A549 (cell line): ENCODE measurements around the gene TJP1. TPM values are rescaled to one million over a fixed set of nuclear protein-coding genes. Genes with fewer than 3 reads are reported as not detected.

ENCODE experiments used
- ATAC-seq, 2 experiments: fragments of 200-7000 bp in 1 of 2; fragments of >200 bp in 1 of 2; cut with Nextera tagmentation in 1 of 2; cut with Tn5 transposase in 1 of 2; 3 replicates each; pipeline versions ENCODE4 v1.8.0 to v1.9.1; 2018 to 2020; ENCODE audit warnings: mild to moderate bottlenecking in 1 of 2, moderate library complexity in 1 of 2
- CTCF ChIA-PET: fragments of 300-600 bp; sonication (Branson Sonifier 250); formaldehyde crosslinking; extraction: SDS; loops from one replicate; lab custom pipeline; 2021; ENCODE audit warnings: antibody characterized with exemption, inconsistent platforms; lab: Yijun Ruan, JAX
- POLR2A ChIA-PET: fragments of 350-600 bp; formaldehyde crosslinking; extraction: SDS; loops from one replicate; lab custom pipeline; 2021; ENCODE audit warnings: antibody characterized with exemption, inconsistent platforms; lab: Yijun Ruan, JAX
- DNase-seq, 2 experiments: peaks; one replicate each; pipeline versions ENCODE4 v3.0.0 to v3.0.0-alpha.2; 2011 to 2016; ENCODE audit warnings: low read depth in 1 of 2, low spot score in 1 of 2
- FAIRE-seq: peaks from 2 replicates; lab custom pipeline; 2011; peaks lifted over from hg19 to GRCh38; lab: Jason Lieb, UNC
- H3K27ac ChIP-seq, 2 experiments: fragments of >200 bp; sonication (Bioruptor Twin); formaldehyde crosslinking; 3 replicates each; pipeline ENCODE4 v1.5.1; 2016 to 2017
- H3K4me1 ChIP-seq: fragments of >200 bp; sonication (Bioruptor Twin); formaldehyde crosslinking; 3 replicates; pipeline ENCODE4 v1.6.1; 2016
- H3K4me2 ChIP-seq: fragments of >200 bp; sonication (Bioruptor Twin); formaldehyde crosslinking; 3 replicates; pipeline ENCODE4 v1.6.1; 2016
- H3K4me3 ChIP-seq: fragments of >200 bp; sonication (Bioruptor Twin); formaldehyde crosslinking; 3 replicates; pipeline ENCODE4 v1.5.1; 2016
- H3K9me3 ChIP-seq: fragments of >200 bp; sonication (Bioruptor Twin); formaldehyde crosslinking; 3 replicates; pipeline ENCODE4 v1.6.1; 2016
- CHD2 ChIP-seq: fragments of 150-350 bp; IDR thresholded peaks from 2 replicates; pipeline ENCODE4 v1.6.1; 2014; ENCODE audit warnings: low read length; ENCODE audit not compliant: partially characterized antibody
- CHD4 ChIP-seq: fragments of 200-600 bp; sonication (generic); IDR thresholded peaks from 2 replicates; pipeline ENCODE4 v1.6.1; 2016; ENCODE audit warnings: antibody characterized with exemption, mild to moderate bottlenecking, borderline replicate concordance
- ESRRA ChIP-seq: fragments of 150-350 bp; IDR thresholded peaks from 2 replicates; pipeline ENCODE4 v1.6.1; 2014; ENCODE audit warnings: mild to moderate bottlenecking, low read length, borderline replicate concordance
- FOSL2 ChIP-seq, 2 experiments: fragments of 450-650 bp in 1 of 2; fragments of >200 bp in 1 of 2; sonication (Bioruptor Twin) in 1 of 2; formaldehyde crosslinking; IDR thresholded peaks; 2 replicates each; pipeline versions ENCODE4 v1.5.0 to v1.6.1; 2016 to 2020; ENCODE audit warnings: mild to moderate bottlenecking in 1 of 2, moderate library complexity in 1 of 2
- HOXB13 ChIP-seq: fragments of 250-450 bp; sonication (Bioruptor Pico); IDR thresholded peaks from 2 replicates; pipeline ENCODE4 v1.5.0; 2020; ENCODE audit warnings: low read depth, mild to moderate bottlenecking, moderate library complexity
- HOXB5 ChIP-seq: fragments of 250-450 bp; sonication (Bioruptor Pico); IDR thresholded peaks from 2 replicates; pipeline ENCODE4 v1.5.0; 2020; ENCODE audit warnings: mild to moderate bottlenecking, moderate library complexity
- JUNB ChIP-seq: fragments of >200 bp; sonication (Bioruptor Twin); formaldehyde crosslinking; IDR thresholded peaks from 2 replicates; pipeline ENCODE4 v1.6.1; 2016
- KDM1A ChIP-seq: fragments of 200-600 bp; sonication (generic); IDR thresholded peaks from 2 replicates; pipeline ENCODE4 v1.6.1; 2016; ENCODE audit warnings: low read depth, mild to moderate bottlenecking
- KDM5A ChIP-seq: fragments of 200-600 bp; sonication (generic); IDR thresholded peaks from 2 replicates; pipeline ENCODE4 v1.6.1; 2016; ENCODE audit warnings: antibody characterized with exemption, mild to moderate bottlenecking
- NPAS2 ChIP-seq: fragments of 250-450 bp; sonication (Bioruptor Pico); IDR thresholded peaks from 2 replicates; pipeline ENCODE4 v1.8.0; 2022; ENCODE audit warnings: mild to moderate bottlenecking, moderate library complexity, borderline replicate concordance
- RNF2 ChIP-seq: fragments of 200-600 bp; sonication (generic); IDR thresholded peaks from 2 replicates; pipeline ENCODE4 v1.6.1; 2016; ENCODE audit warnings: low read depth, mild to moderate bottlenecking, antibody characterized with exemption, moderate library complexity, borderline replicate concordance
- TP53 ChIP-seq: fragments of 250-450 bp; sonication (Bioruptor Pico); IDR thresholded peaks from 2 replicates; pipeline ENCODE4 v1.5.0; 2021; ENCODE audit warnings: mild to moderate bottlenecking, moderate library complexity
- ZC3H11A ChIP-seq: fragments of 450-650 bp; IDR thresholded peaks from 2 replicates; pipeline ENCODE4 v1.6.1; 2014; ENCODE audit warnings: antibody characterized with exemption, mild to moderate bottlenecking
- ZFP36 ChIP-seq: fragments of 450-650 bp; IDR thresholded peaks from 2 replicates; pipeline ENCODE4 v1.6.1; 2014; ENCODE audit warnings: borderline replicate concordance; ENCODE audit not compliant: partially characterized antibody
- ZSCAN20 ChIP-seq: fragments of 250-450 bp; sonication (Bioruptor Pico); IDR thresholded peaks from 2 replicates; pipeline ENCODE4 v1.8.0; 2022; ENCODE audit warnings: mild to moderate bottlenecking, moderate library complexity
- WGBS: methylation state at CpG from one replicate; pipeline ENCODE4 v1.1.6; 2017; ENCODE audit errors: missing lambda C conversion rate; 5-methylcytosine and 5-hydroxymethylcytosine counted together
- polyA plus RNA-seq, 4 experiments: library from polyadenylated mRNA; depleted of rRNA in 3 of 4; stranded (reverse); fragments of >200 nt; fragmentation: RNase III in 1 of 4; extraction: RNeasy Plus Mini Kit Qiagen cat#74134 plus additional on column Dnase treatment in 1 of 4; gene quantifications; 2 replicates in 3 of 4; 3 replicates in 1 of 4; pipeline ENCODE4 v1.2.3, GENCODE V29; 2011 to 2017
- TF ChIP-seq, protein P1 (sequence below): fragments of >200 bp; sonication (Bioruptor Twin); formaldehyde crosslinking; IDR thresholded peaks from 2 replicates; pipeline ENCODE4 v1.6.1; 2016
- TF ChIP-seq, protein P2 (sequence below): fragments of 250-450 bp; sonication (Bioruptor Pico); IDR thresholded peaks from 2 replicates; pipeline ENCODE4 v1.5.0; 2020; ENCODE audit warnings: low read depth, mild to moderate bottlenecking, moderate library complexity
- TF ChIP-seq, protein P3 (sequence below): fragments of 450-650 bp; IDR thresholded peaks from 2 replicates; pipeline ENCODE4 v1.6.1; 2014; ENCODE audit warnings: antibody characterized with exemption
- TF ChIP-seq, protein P4 (sequence below): fragments of 250-450 bp; sonication (Bioruptor Pico); IDR thresholded peaks from 2 replicates; pipeline ENCODE4 v1.5.0; 2021; ENCODE audit warnings: mild to moderate bottlenecking, moderate library complexity, borderline replicate concordance
- TF ChIP-seq, protein P5 (sequence below): fragments of 200-600 bp; sonication (generic); IDR thresholded peaks from 2 replicates; pipeline ENCODE4 v1.6.1; 2016; ENCODE audit warnings: antibody characterized with exemption, mild to moderate bottlenecking, moderate library complexity

Gene TJP1
- polyA plus RNA-seq, 2 of the 4 experiments (the other 2 are of a cell fraction): 55.0 to 179 TPM

DNA sequence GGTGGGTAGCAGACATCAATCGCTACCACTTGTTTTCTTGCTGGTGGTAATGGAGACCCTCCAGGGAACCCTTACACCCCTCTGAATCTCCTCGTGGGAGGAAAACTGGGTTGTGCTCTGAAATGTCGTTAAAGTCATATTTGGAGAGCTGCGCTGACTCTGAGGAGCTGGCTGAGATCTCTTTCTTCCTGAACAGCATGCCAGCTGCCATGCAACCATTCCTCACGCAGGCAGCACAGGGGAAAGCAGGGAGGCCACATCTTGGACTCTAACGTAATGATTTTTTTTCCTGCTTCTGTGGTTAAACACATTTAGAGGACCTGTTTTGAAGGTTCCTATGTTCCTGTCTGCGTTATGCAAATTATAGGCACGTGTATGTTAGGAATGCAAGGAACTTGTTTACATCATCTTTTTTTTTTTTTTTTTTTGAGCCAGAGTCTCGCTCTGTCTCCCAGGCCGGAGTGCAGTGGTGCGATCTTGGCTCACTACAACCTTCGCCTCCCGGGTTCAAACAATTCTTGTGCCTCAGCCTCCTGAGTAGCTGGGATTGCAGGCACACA lies 156.7 kb downstream of the TJP1 start (continued):
- TF ChIP-seq, protein P1, sequence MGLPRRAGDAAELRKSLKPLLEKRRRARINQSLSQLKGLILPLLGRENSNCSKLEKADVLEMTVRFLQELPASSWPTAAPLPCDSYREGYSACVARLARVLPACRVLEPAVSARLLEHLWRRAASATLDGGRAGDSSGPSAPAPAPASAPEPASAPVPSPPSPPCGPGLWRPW: no peak
- TF ChIP-seq, protein P2, sequence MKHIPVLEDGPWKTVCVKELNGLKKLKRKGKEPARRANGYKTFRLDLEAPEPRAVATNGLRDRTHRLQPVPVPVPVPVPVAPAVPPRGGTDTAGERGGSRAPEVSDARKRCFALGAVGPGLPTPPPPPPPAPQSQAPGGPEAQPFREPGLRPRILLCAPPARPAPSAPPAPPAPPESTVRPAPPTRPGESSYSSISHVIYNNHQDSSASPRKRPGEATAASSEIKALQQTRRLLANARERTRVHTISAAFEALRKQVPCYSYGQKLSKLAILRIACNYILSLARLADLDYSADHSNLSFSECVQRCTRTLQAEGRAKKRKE: no peak
- TF ChIP-seq, protein P3, sequence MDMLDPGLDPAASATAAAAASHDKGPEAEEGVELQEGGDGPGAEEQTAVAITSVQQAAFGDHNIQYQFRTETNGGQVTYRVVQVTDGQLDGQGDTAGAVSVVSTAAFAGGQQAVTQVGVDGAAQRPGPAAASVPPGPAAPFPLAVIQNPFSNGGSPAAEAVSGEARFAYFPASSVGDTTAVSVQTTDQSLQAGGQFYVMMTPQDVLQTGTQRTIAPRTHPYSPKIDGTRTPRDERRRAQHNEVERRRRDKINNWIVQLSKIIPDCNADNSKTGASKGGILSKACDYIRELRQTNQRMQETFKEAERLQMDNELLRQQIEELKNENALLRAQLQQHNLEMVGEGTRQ: no peak
- no peak for TF ChIP-seq ZC3H11A
- no peak for TF ChIP-seq KDM1A
- TF ChIP-seq ZSCAN20: no peak
- no peak for TF ChIP-seq HOXB13 (CRISPR knock-in tag)
- no peak for TF ChIP-seq NPAS2 (CRISPR knock-in tag)
- no peak for TF ChIP-seq ESRRA

DNA sequence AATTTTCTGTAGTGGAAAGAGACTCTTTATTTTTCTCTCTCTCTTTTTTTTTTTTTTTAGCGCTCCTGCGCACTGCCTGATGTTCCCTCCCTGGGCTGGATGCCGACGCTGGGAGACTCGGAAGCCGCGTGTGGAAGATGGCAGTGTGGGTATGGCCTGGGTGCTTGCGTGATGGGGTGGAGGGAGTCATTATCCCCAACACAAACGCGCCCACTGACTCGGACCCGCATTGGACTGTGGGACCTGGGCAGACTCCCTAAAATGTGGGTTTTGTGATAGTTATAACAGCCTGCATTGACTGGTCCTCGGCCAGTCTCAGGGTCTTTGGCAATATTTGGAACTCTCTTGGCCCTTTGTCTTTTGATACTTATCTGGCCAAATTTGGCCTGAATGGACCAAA lies 157.9 kb downstream of the TJP1 start:
- 92% methylated on average over 13 of the region's 13 CpGs for WGBS
- no peak overlapping the region for H3K27ac ChIP-seq
- CTCF ChIA-PET: interaction anchor here (0.9 to 5.2 kb wide), 5 partner anchors 34 to 411 kb away, joined by 3 to 77 read pairs (median 3); no protein-coding TSS in a partner anchor
- H3K4me2 ChIP-seq: no peak overlapping the region
- H3K4me3 ChIP-seq: no peak overlapping the region
- TF ChIP-seq ZFP36 (no peak), JUNB (no peak), HOXB13 (CRISPR knock-in tag) (no peak), KDM5A (no peak), ZSCAN20 (no peak), TP53 (no peak), CHD4 (no peak), RNF2 (no peak), CHD2 (no peak), HOXB5 (CRISPR knock-in tag) (no peak), KDM1A (no peak), FOSL2 (IDR thresholded peaks at IDR 0.05) (no peak), FOSL2 (CRISPR knock-in tag; IDR thresholded peaks at IDR 0.05) (no peak)
- TF ChIP-seq, protein P1: no peak
- TF ChIP-seq, protein P4, sequence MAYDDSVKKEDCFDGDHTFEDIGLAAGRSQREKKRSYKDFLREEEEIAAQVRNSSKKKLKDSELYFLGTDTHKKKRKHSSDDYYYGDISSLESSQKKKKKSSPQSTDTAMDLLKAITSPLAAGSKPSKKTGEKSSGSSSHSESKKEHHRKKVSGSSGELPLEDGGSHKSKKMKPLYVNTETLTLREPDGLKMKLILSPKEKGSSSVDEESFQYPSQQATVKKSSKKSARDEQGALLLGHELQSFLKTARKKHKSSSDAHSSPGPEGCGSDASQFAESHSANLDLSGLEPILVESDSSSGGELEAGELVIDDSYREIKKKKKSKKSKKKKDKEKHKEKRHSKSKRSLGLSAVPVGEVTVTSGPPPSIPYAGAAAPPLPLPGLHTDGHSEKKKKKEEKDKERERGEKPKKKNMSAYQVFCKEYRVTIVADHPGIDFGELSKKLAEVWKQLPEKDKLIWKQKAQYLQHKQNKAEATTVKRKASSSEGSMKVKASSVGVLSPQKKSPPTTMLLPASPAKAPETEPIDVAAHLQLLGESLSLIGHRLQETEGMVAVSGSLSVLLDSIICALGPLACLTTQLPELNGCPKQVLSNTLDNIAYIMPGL (CRISPR knock-in tag): no peak
- TF ChIP-seq, protein P5, sequence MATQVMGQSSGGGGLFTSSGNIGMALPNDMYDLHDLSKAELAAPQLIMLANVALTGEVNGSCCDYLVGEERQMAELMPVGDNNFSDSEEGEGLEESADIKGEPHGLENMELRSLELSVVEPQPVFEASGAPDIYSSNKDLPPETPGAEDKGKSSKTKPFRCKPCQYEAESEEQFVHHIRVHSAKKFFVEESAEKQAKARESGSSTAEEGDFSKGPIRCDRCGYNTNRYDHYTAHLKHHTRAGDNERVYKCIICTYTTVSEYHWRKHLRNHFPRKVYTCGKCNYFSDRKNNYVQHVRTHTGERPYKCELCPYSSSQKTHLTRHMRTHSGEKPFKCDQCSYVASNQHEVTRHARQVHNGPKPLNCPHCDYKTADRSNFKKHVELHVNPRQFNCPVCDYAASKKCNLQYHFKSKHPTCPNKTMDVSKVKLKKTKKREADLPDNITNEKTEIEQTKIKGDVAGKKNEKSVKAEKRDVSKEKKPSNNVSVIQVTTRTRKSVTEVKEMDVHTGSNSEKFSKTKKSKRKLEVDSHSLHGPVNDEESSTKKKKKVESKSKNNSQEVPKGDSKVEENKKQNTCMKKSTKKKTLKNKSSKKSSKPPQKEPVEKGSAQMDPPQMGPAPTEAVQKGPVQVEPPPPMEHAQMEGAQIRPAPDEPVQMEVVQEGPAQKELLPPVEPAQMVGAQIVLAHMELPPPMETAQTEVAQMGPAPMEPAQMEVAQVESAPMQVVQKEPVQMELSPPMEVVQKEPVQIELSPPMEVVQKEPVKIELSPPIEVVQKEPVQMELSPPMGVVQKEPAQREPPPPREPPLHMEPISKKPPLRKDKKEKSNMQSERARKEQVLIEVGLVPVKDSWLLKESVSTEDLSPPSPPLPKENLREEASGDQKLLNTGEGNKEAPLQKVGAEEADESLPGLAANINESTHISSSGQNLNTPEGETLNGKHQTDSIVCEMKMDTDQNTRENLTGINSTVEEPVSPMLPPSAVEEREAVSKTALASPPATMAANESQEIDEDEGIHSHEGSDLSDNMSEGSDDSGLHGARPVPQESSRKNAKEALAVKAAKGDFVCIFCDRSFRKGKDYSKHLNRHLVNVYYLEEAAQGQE: no peak
- H3K4me1 ChIP-seq: peaks cover 9% of the 10 kb centered on the region
- POLR2A ChIA-PET: interaction anchor here (0.7 kb wide), 1 partner anchor 345 kb away, joined by 4 read pairs; no protein-coding TSS in a partner anchor
- FAIRE-seq (no peak), DNase-seq (no peak), ATAC-seq (no peak)
- H3K9me3 ChIP-seq: no peaks in the 10 kb centered on the region
